ENCODE results near the gene ZNF532.

GRCh38 chr18:58891776-58892175 is 27.1 kb downstream of the ZNF532 start:
- TF ChIP-seq ZNF274 (IDR thresholded peaks at IDR 0.05; ENCODE audit: low read depth, low read length), result no peak
- no peak for TF ChIP-seq YY1 (IDR thresholded peaks at IDR 0.05; ENCODE audit: insufficient read depth, insufficient read length)

All from NT2/D1 (cell line).